Tibial nerve (tissue), 3 donors: Measurements from ENCODE around the gene ICAM3.

ENCODE experiments used
- POLR2A ChIP-seq, 2 donors: fragments of 450-650 bp; IDR thresholded peaks; one replicate each; pipeline ENCODE4 v1.6.1; 2017; ENCODE audit warnings: antibody characterized with exemption in 2 of 2, mild to moderate bottlenecking in 2 of 2, moderate library complexity in 2 of 2
- TF ChIP-seq, protein P1 (sequence below), 5 experiments: fragments of 200-600 bp in 3 of 5; fragments of 450-650 bp in 2 of 5; sonication (generic) in 3 of 5; IDR thresholded peaks; one replicate each; pipeline ENCODE4 v1.5.1; 2016 to 2019; ENCODE audit warnings: antibody characterized with exemption in 5 of 5, mild to moderate bottlenecking in 3 of 5, moderate library complexity in 2 of 5

GRCh38 chr19:10343495-10343894 is 4.1 kb upstream of the ICAM3 start:
- TF ChIP-seq, protein P1, sequence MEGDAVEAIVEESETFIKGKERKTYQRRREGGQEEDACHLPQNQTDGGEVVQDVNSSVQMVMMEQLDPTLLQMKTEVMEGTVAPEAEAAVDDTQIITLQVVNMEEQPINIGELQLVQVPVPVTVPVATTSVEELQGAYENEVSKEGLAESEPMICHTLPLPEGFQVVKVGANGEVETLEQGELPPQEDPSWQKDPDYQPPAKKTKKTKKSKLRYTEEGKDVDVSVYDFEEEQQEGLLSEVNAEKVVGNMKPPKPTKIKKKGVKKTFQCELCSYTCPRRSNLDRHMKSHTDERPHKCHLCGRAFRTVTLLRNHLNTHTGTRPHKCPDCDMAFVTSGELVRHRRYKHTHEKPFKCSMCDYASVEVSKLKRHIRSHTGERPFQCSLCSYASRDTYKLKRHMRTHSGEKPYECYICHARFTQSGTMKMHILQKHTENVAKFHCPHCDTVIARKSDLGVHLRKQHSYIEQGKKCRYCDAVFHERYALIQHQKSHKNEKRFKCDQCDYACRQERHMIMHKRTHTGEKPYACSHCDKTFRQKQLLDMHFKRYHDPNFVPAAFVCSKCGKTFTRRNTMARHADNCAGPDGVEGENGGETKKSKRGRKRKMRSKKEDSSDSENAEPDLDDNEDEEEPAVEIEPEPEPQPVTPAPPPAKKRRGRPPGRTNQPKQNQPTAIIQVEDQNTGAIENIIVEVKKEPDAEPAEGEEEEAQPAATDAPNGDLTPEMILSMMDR (IDR thresholded peaks at IDR 0.05), result no peak
- TF ChIP-seq POLR2A (IDR thresholded peaks at IDR 0.05), result no peak
